Measurements from ENCODE around the gene LCP2.

GRCh38 chr5:170204202-170204601, 93.4 kb downstream of the LCP2 start:
- TF ChIP-seq CTCF (IDR thresholded peaks at IDR 0.05): no peak
- no peak for TF ChIP-seq POLR2A (IDR thresholded peaks at IDR 0.05)

Data from adrenal gland (tissue), 5 donors.